ENCODE measurements around the gene CDH16.

Gene CDH16

GRCh38 chr16:66890799-66891198 lies 27.9 kb downstream of the CDH16 start:
- H3K27ac ChIP-seq (ENCODE audit: low read depth, low read length), result no peak overlapping the region
- H2BK120ac ChIP-seq (ENCODE audit: insufficient read depth, low read length, poor library complexity), result no peak overlapping the region
- no peak overlapping the region for H3K18ac ChIP-seq (ENCODE audit: low read length)
- H3K4me1 ChIP-seq (ENCODE audit: control insufficient read depth in 1 of 2, insufficient read depth in 2 of 2, low read length in 2 of 2), result peaks cover 0 to 10% of the 10 kb centered on the region in 2 experiments
- H3K4ac ChIP-seq (ENCODE audit: low read depth, low read length), result no peak overlapping the region
- no peak overlapping the region for H4K12ac ChIP-seq (ENCODE audit: low read depth, low read length)
- H3K79me2 ChIP-seq (ENCODE audit: control insufficient read depth, insufficient read depth, low read length, poor library complexity), result no peaks in the 10 kb centered on the region
- no peak for DNase-seq
- H3K9ac ChIP-seq (ENCODE audit: low read length), result no peak overlapping the region
- no peak overlapping the region for H2AFZ ChIP-seq (ENCODE audit: insufficient read depth, low read length, poor library complexity)
- no peak overlapping the region for H2BK5ac ChIP-seq (ENCODE audit: low read depth, low read length, poor library complexity)
- no peak overlapping the region for H3K14ac ChIP-seq (ENCODE audit: low read length)
- H4K8ac ChIP-seq (ENCODE audit: low read depth, low read length), result no peak overlapping the region
- H3K36me3 ChIP-seq (ENCODE audit: control insufficient read depth in 1 of 2, insufficient read depth in 2 of 2, low read length in 2 of 2), result peaks cover 2 to 5% of the 10 kb centered on the region in 2 experiments
- H3K4me3 ChIP-seq (ENCODE audit: low read depth, low read length), result no peak overlapping the region
- no peak overlapping the region for H2AK5ac ChIP-seq (ENCODE audit: low read length)
- no peak overlapping the region for H3K4me2 ChIP-seq (ENCODE audit: low read length)
- no peak overlapping the region for H3K23ac ChIP-seq (ENCODE audit: low read length)
- no CpG with 5 or more reads among the region's 2 CpGs for WGBS (ENCODE audit: extremely low coverage, insufficient coverage, insufficient read length)
- H2BK12ac ChIP-seq (ENCODE audit: low read length), result no peak overlapping the region
- H3K9me3 ChIP-seq (ENCODE audit: insufficient read depth, low read depth, low read length), result peaks cover 2% of the 10 kb centered on the region
- H3K27me3 ChIP-seq (ENCODE audit: insufficient read depth, low read length), result no peaks in the 10 kb centered on the region
- no peak overlapping the region for H4K91ac ChIP-seq (ENCODE audit: low read depth, low read length)
- H3K79me1 ChIP-seq (ENCODE audit: low read length), result no peaks in the 10 kb centered on the region

DNA sequence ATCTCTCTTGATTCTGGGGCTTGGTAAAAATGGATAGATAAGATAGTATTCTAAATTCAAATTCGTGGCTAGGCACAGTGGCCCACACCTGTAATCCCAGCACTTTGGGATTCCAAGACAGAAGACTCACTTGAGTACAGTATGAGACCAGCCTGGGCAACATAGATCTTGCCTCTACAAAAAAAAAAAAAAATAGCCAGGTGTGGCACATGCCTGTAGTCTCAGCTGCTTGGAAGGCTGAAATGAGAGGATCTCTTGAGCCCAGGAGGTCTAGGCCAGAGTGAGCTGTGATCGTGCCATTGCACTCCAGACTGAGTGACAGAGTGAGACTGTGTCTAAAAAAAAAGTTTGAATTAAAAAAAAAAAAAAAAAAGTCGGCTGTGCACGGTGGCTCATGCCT lies 29.1 kb downstream of the CDH16 start:
- H2AFZ ChIP-seq (ENCODE audit: insufficient read depth, low read length, poor library complexity), result no peak overlapping the region
- no peak overlapping the region for H4K91ac ChIP-seq (ENCODE audit: low read depth, low read length)
- DNase-seq, result no peak
- H3K79me2 ChIP-seq (ENCODE audit: control insufficient read depth, insufficient read depth, low read length, poor library complexity), result no peaks in the 10 kb centered on the region
- H3K14ac ChIP-seq (ENCODE audit: low read length), result no peak overlapping the region
- H2BK12ac ChIP-seq (ENCODE audit: low read length), result no peak overlapping the region
- no peak overlapping the region for H3K4me3 ChIP-seq (ENCODE audit: low read depth, low read length)
- no peak overlapping the region for H2BK5ac ChIP-seq (ENCODE audit: low read depth, low read length, poor library complexity)
- H3K79me1 ChIP-seq (ENCODE audit: low read length), result no peaks in the 10 kb centered on the region
- peaks cover 11 to 16% of the 10 kb centered on the region in 2 experiments for H3K36me3 ChIP-seq (ENCODE audit: control insufficient read depth in 1 of 2, insufficient read depth in 2 of 2, low read length in 2 of 2)
- H4K12ac ChIP-seq (ENCODE audit: low read depth, low read length), result no peak overlapping the region
- no peak overlapping the region for H3K9ac ChIP-seq (ENCODE audit: low read length)
- H3K4ac ChIP-seq (ENCODE audit: low read depth, low read length), result no peak overlapping the region
- H2BK120ac ChIP-seq (ENCODE audit: insufficient read depth, low read length, poor library complexity), result no peak overlapping the region
- H2AK5ac ChIP-seq (ENCODE audit: low read length), result no peak overlapping the region
- no peak overlapping the region for H3K27ac ChIP-seq (ENCODE audit: low read depth, low read length)
- no peaks in the 10 kb centered on the region for H3K27me3 ChIP-seq (ENCODE audit: insufficient read depth, low read length)
- H3K23ac ChIP-seq (ENCODE audit: low read length), result no peak overlapping the region
- H4K8ac ChIP-seq (ENCODE audit: low read depth, low read length), result no peak overlapping the region
- H3K4me2 ChIP-seq (ENCODE audit: low read length), result no peak overlapping the region
- peaks cover 2% of the 10 kb centered on the region for H3K9me3 ChIP-seq (ENCODE audit: insufficient read depth, low read depth, low read length)
- WGBS (ENCODE audit: extremely low coverage, insufficient coverage, insufficient read length), result no CpG with 5 or more reads among the region's 4 CpGs
- H3K18ac ChIP-seq (ENCODE audit: low read length), result no peak overlapping the region
- H3K4me1 ChIP-seq (ENCODE audit: control insufficient read depth in 1 of 2, insufficient read depth in 2 of 2, low read length in 2 of 2), result peaks cover 8 to 17% of the 10 kb centered on the region in 2 experiments

DNA sequence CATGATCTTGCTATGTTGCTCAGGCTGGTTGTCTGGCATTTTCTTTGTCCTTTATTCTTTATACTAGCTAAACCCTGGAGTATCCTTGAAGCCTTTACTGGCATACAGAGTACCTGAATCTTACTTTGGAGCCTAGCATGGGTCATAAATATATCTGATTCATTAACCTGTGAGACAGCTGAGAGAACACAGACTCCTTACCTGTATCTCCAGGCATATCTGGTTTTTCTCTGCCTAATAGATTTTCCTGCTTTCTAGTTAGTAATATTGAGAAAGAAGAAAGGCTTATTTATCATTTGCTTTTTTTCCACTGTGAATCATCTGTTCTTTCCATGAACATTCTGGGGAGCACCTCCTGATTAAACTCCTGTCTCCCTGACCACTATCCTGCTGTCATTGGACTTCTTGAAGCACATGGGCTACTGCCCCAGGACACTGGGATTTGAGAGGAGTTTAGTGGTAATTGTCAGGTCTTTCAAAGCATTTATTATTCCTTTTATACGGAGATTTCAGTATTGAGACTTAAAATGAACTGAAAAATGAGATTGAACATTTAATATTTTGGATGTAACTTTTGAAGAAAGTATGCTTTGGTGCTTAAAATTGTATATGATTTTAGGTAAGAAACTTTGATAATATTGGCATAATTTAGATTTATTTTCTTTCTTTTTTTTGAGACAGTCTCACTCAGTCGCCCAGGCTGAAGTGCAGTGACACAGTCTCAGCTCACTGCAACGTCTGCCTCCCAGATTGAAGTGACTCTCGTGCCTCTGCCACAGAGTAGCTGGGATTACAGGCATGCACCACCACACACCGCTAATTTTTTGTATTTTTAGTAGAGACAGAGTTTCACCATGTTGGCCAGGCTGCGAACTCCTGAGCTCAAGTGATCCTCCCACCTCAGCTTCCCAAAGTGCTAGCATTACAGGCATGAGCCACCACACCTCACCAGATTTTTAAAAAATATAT lies 29.8 kb downstream of the CDH16 start:
- peak overlapping the region; percentile 44 for H3K27ac ChIP-seq (ENCODE audit: low read depth, low read length)
- H3K4me3 ChIP-seq (ENCODE audit: low read depth, low read length), result no peak overlapping the region
- no peak overlapping the region for H3K9ac ChIP-seq (ENCODE audit: low read length)
- H3K14ac ChIP-seq (ENCODE audit: low read length), result no peak overlapping the region
- peaks cover 8 to 17% of the 10 kb centered on the region in 2 experiments for H3K4me1 ChIP-seq (ENCODE audit: control insufficient read depth in 1 of 2, insufficient read depth in 2 of 2, low read length in 2 of 2)
- no peaks in the 10 kb centered on the region for H3K79me1 ChIP-seq (ENCODE audit: low read length)
- H4K8ac ChIP-seq (ENCODE audit: low read depth, low read length), result no peak overlapping the region
- no peak overlapping the region for H4K91ac ChIP-seq (ENCODE audit: low read depth, low read length)
- H3K4me2 ChIP-seq (ENCODE audit: low read length), result no peak overlapping the region
- H2BK5ac ChIP-seq (ENCODE audit: low read depth, low read length, poor library complexity), result no peak overlapping the region
- no peak overlapping the region for H3K23ac ChIP-seq (ENCODE audit: low read length)
- H2AFZ ChIP-seq (ENCODE audit: insufficient read depth, low read length, poor library complexity), result no peak overlapping the region
- H2AK5ac ChIP-seq (ENCODE audit: low read length), result no peak overlapping the region
- H3K18ac ChIP-seq (ENCODE audit: low read length), result no peak overlapping the region
- no peak overlapping the region for H4K12ac ChIP-seq (ENCODE audit: low read depth, low read length)
- H2BK12ac ChIP-seq (ENCODE audit: low read length), result no peak overlapping the region
- no CpG with 5 or more reads among the region's 6 CpGs for WGBS (ENCODE audit: extremely low coverage, insufficient coverage, insufficient read length)
- no peaks in the 10 kb centered on the region for H3K27me3 ChIP-seq (ENCODE audit: insufficient read depth, low read length)
- H3K4ac ChIP-seq (ENCODE audit: low read depth, low read length), result no peak overlapping the region
- H3K9me3 ChIP-seq (ENCODE audit: insufficient read depth, low read depth, low read length), result no peaks in the 10 kb centered on the region
- no peak overlapping the region for H2BK120ac ChIP-seq (ENCODE audit: insufficient read depth, low read length, poor library complexity)
- no peaks in the 10 kb centered on the region for H3K79me2 ChIP-seq (ENCODE audit: control insufficient read depth, insufficient read depth, low read length, poor library complexity)
- DNase-seq, result no peak
- peaks cover 15 to 21% of the 10 kb centered on the region in 2 experiments for H3K36me3 ChIP-seq (ENCODE audit: control insufficient read depth in 1 of 2, insufficient read depth in 2 of 2, low read length in 2 of 2)

DNA sequence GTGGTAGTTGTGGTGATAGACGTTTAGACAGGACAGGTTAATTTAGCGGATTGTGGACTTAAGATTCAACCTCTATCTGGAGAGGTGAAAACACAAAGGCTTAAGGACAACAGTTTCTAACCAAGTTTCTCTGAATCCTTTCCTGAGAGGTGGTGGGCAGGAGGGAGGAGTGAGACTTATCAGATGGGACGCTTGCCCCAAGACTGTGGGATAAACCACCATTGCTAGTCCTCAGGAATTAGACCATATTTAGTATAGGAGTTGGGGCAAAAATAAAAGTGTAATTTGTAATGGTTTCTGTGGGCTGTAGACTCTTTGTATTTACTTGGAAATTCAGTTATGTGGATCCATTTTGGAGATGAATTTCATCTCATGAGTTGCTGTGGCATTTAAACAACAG lies 31.8 kb downstream of the CDH16 start:
- Histone ChIP-seq H3K9me3 (ENCODE audit: insufficient read depth, low read depth, low read length) (no peaks in the 10 kb centered on the region), H3K9ac (ENCODE audit: low read length) (no peak overlapping the region), H4K91ac (ENCODE audit: low read depth, low read length) (no peak overlapping the region), H2BK120ac (ENCODE audit: insufficient read depth, low read length, poor library complexity) (no peak overlapping the region), H3K4me2 (ENCODE audit: low read length) (peak overlapping the region; percentile 18), H3K36me3 (ENCODE audit: control insufficient read depth in 1 of 2, insufficient read depth in 2 of 2, low read length in 2 of 2) (peaks cover 15 to 21% of the 10 kb centered on the region in 2 experiments), H3K18ac (ENCODE audit: low read length) (no peak overlapping the region), H3K79me1 (ENCODE audit: low read length) (no peaks in the 10 kb centered on the region), H3K14ac (ENCODE audit: low read length) (no peak overlapping the region), H2AK5ac (ENCODE audit: low read length) (no peak overlapping the region), H3K27ac (ENCODE audit: low read depth, low read length) (no peak overlapping the region), H3K79me2 (ENCODE audit: control insufficient read depth, insufficient read depth, low read length, poor library complexity) (no peaks in the 10 kb centered on the region), H3K4me3 (ENCODE audit: low read depth, low read length) (no peak overlapping the region), H3K4me1 (ENCODE audit: control insufficient read depth in 1 of 2, insufficient read depth in 2 of 2, low read length in 2 of 2) (peaks cover 8 to 19% of the 10 kb centered on the region in 2 experiments), H3K4ac (ENCODE audit: low read depth, low read length) (no peak overlapping the region), H2AFZ (ENCODE audit: insufficient read depth, low read length, poor library complexity) (no peak overlapping the region), H3K27me3 (ENCODE audit: insufficient read depth, low read length) (no peaks in the 10 kb centered on the region), H4K12ac (ENCODE audit: low read depth, low read length) (no peak overlapping the region), H3K23ac (ENCODE audit: low read length) (no peak overlapping the region), H2BK5ac (ENCODE audit: low read depth, low read length, poor library complexity) (no peak overlapping the region), H4K8ac (ENCODE audit: low read depth, low read length) (no peak overlapping the region), H2BK12ac (ENCODE audit: low read length) (no peak overlapping the region)
- no peak for DNase-seq
- no CpG with 5 or more reads among the region's 3 CpGs for WGBS (ENCODE audit: extremely low coverage, insufficient coverage, insufficient read length)

Data from trophoblast cell (in vitro differentiated cells and primary cell).